Kidney epithelial cell (primary cell): Measurements from ENCODE around the gene DPM2. TPM values are rescaled to one million over a fixed set of nuclear protein-coding genes. Genes with fewer than 3 reads are reported as not detected.

Experiments
- DNase-seq: peaks from one replicate; pipeline ENCODE4 v3.0.0-alpha.2; 2010; ENCODE audit warnings: low read depth
- H3K27me3 ChIP-seq: 2 replicates; pipeline ENCODE4 v1.6.0; 2011; ENCODE audit warnings: low read length; ENCODE audit not compliant: control insufficient read depth, insufficient read depth
- H3K36me3 ChIP-seq: 2 replicates; pipeline ENCODE4 v1.5.1; 2011; ENCODE audit warnings: low read length; ENCODE audit not compliant: control insufficient read depth, insufficient read depth
- H3K4me3 ChIP-seq: 2 replicates; pipeline ENCODE4 v1.5.1; 2011; ENCODE audit warnings: low read depth, mild to moderate bottlenecking, control low read depth, low read length
- CTCF ChIP-seq: IDR thresholded peaks from 2 replicates; pipeline ENCODE4 v1.5.1; 2011; ENCODE audit warnings: mild to moderate bottlenecking, moderate library complexity, low read length, control low read depth, inconsistent platforms; ENCODE audit not compliant: insufficient read depth, poor library complexity, severe bottlenecking
- total RNA-seq: library from RNA; depleted of rRNA; stranded (reverse); fragments of >200 nt; gene quantifications from 2 replicates; pipeline ENCODE4 v1.2.3, GENCODE V29; 2015

The DPM2 gene
- total RNA-seq, 1 donor from 2014 or later = 31.8 TPM

GRCh38 chr9:127943731-127944144 lies 6.1 kb upstream of the DPM2 start:
- Histone ChIP-seq H3K4me3 (no peak overlapping the region), H3K36me3 (no peaks in the 10 kb centered on the region), H3K27me3 (no peaks in the 10 kb centered on the region)
- peak; percentile 98 for TF ChIP-seq CTCF
- DNase-seq = no peak

GRCh38 chr9:127943011-127943662 lies 5.5 kb upstream of the DPM2 start:
- Histone ChIP-seq H3K27me3 (no peaks in the 10 kb centered on the region), H3K36me3 (no peaks in the 10 kb centered on the region), H3K4me3 (no peak overlapping the region)
- no peak for TF ChIP-seq CTCF
- DNase-seq = no peak

- no peak overlapping the region for H3K4me3 ChIP-seq
- no peak for DNase-seq
- TF ChIP-seq CTCF = peak; percentile 89
- H3K36me3 ChIP-seq = no peaks in the 10 kb centered on the region
- no peaks in the 10 kb centered on the region for H3K27me3 ChIP-seq
Measured at GRCh38 chr9:127942216-127943010, 4.8 kb upstream of the DPM2 start.

- no peak for DNase-seq
- H3K4me3 ChIP-seq = no peak overlapping the region
- H3K36me3 ChIP-seq = no peaks in the 10 kb centered on the region
- TF ChIP-seq CTCF = no peak
- H3K27me3 ChIP-seq = no peaks in the 10 kb centered on the region
Measured at GRCh38 chr9:127941961-127942215, 4.2 kb upstream of the DPM2 start.

- no peak overlapping the region for H3K4me3 ChIP-seq
- no peak for TF ChIP-seq CTCF
- H3K27me3 ChIP-seq = no peaks in the 10 kb centered on the region
Measured at GRCh38 chr9:127941062-127941960, 3.7 kb upstream of the DPM2 start.

More at GRCh38 chr9:127941062-127941960, 3.7 kb upstream of the DPM2 start:
- no peak for DNase-seq
- no peaks in the 10 kb centered on the region for H3K36me3 ChIP-seq
